Right lobe of liver (tissue), 4 donors: Measurements from ENCODE around the gene EMC7.

Source experiments
- CTCF ChIP-seq, 4 donors: fragments of 200-600 bp in 3 of 4; fragments of 450-650 bp in 1 of 4; IDR thresholded peaks; one replicate each; pipeline versions ENCODE4 v1.5.1 to v1.8.0; 2016 to 2022; ENCODE audit warnings: antibody characterized with exemption in 4 of 4, mild to moderate bottlenecking in 2 of 4
- POLR2A ChIP-seq: fragments of 450-650 bp; IDR thresholded peaks from one replicate; pipeline ENCODE4 v1.6.1; 2017; ENCODE audit warnings: antibody characterized with exemption, mild to moderate bottlenecking
- donor health status: DM: no; HTN: no; CAD: no.
- donor health status: DM: no; HTN: no; CAD: no.
- donor health status: DM: no; HTN: yes; CAD: no.

- TF ChIP-seq POLR2A (no peak), CTCF (IDR thresholded peaks at IDR 0.05) (no peak)
These were observed 31.8 kb upstream of the EMC7 start for GRCh38 chr15:34133511-34133910.
